A549 (cell line): Measurements from ENCODE around the gene HOOK1. TPM values are rescaled to one million over a fixed set of nuclear protein-coding genes. Genes with fewer than 3 reads are reported as not detected.

Experiments used
- ATAC-seq, 2 experiments: fragments of 200-7000 bp in 1 of 2; fragments of >200 bp in 1 of 2; cut with Nextera tagmentation in 1 of 2; cut with Tn5 transposase in 1 of 2; 3 replicates each; pipeline versions ENCODE4 v1.8.0 to v1.9.1; 2018 to 2020; ENCODE audit warnings: mild to moderate bottlenecking in 1 of 2, moderate library complexity in 1 of 2
- CTCF ChIA-PET: fragments of 300-600 bp; sonication (Branson Sonifier 250); formaldehyde crosslinking; extraction: SDS; loops from one replicate; lab custom pipeline; 2021; ENCODE audit warnings: antibody characterized with exemption, inconsistent platforms; lab: Yijun Ruan, JAX
- POLR2A ChIA-PET: fragments of 350-600 bp; formaldehyde crosslinking; extraction: SDS; loops from one replicate; lab custom pipeline; 2021; ENCODE audit warnings: antibody characterized with exemption, inconsistent platforms; lab: Yijun Ruan, JAX
- DNase-seq, 2 experiments: peaks; one replicate each; pipeline versions ENCODE4 v3.0.0 to v3.0.0-alpha.2; 2011 to 2016; ENCODE audit warnings: low read depth in 1 of 2, low spot score in 1 of 2
- FAIRE-seq: peaks from 2 replicates; lab custom pipeline; 2011; peaks lifted over from hg19 to GRCh38; lab: Jason Lieb, UNC
- H3K27ac ChIP-seq, 2 experiments: fragments of >200 bp; sonication (Bioruptor Twin); formaldehyde crosslinking; 3 replicates each; pipeline ENCODE4 v1.5.1; 2016 to 2017
- H3K4me1 ChIP-seq: fragments of >200 bp; sonication (Bioruptor Twin); formaldehyde crosslinking; 3 replicates; pipeline ENCODE4 v1.6.1; 2016
- H3K4me2 ChIP-seq: fragments of >200 bp; sonication (Bioruptor Twin); formaldehyde crosslinking; 3 replicates; pipeline ENCODE4 v1.6.1; 2016
- H3K4me3 ChIP-seq: fragments of >200 bp; sonication (Bioruptor Twin); formaldehyde crosslinking; 3 replicates; pipeline ENCODE4 v1.5.1; 2016
- H3K9me3 ChIP-seq: fragments of >200 bp; sonication (Bioruptor Twin); formaldehyde crosslinking; 3 replicates; pipeline ENCODE4 v1.6.1; 2016
- CBX8 ChIP-seq: fragments of 200-600 bp; sonication (generic); IDR thresholded peaks from 2 replicates; pipeline ENCODE4 v1.6.1; 2016
- EP300 ChIP-seq, 2 experiments: fragments of >200 bp; sonication (Bioruptor Twin); formaldehyde crosslinking; IDR thresholded peaks; 2 replicates in 1 of 2; 3 replicates in 1 of 2; pipeline ENCODE4 v1.6.1; 2016 to 2017
- FOSL2 ChIP-seq, 2 experiments: fragments of 450-650 bp in 1 of 2; fragments of >200 bp in 1 of 2; sonication (Bioruptor Twin) in 1 of 2; formaldehyde crosslinking; IDR thresholded peaks; 2 replicates each; pipeline versions ENCODE4 v1.5.0 to v1.6.1; 2016 to 2020; ENCODE audit warnings: mild to moderate bottlenecking in 1 of 2, moderate library complexity in 1 of 2
- FOXS1 ChIP-seq: fragments of 250-450 bp; sonication (Bioruptor Pico); IDR thresholded peaks from 2 replicates; pipeline ENCODE4 v1.5.0; 2020; ENCODE audit warnings: mild to moderate bottlenecking, moderate library complexity
- GATA3 ChIP-seq: IDR thresholded peaks from 2 replicates; pipeline ENCODE4 v1.6.1; 2012; ENCODE audit warnings: borderline replicate concordance
- HDAC2 ChIP-seq: fragments of 200-600 bp; sonication (generic); IDR thresholded peaks from 2 replicates; pipeline ENCODE4 v1.6.1; 2016
- HOXA7 ChIP-seq: fragments of 250-450 bp; sonication (Bioruptor Pico); IDR thresholded peaks from 2 replicates; pipeline ENCODE4 v1.5.0; 2020; ENCODE audit warnings: mild to moderate bottlenecking, moderate library complexity
- KDM1A ChIP-seq: fragments of 200-600 bp; sonication (generic); IDR thresholded peaks from 2 replicates; pipeline ENCODE4 v1.6.1; 2016; ENCODE audit warnings: low read depth, mild to moderate bottlenecking
- MAZ ChIP-seq: fragments of 150-350 bp; IDR thresholded peaks from 2 replicates; pipeline ENCODE4 v1.6.1; 2014; ENCODE audit warnings: antibody characterized with exemption, low read depth, low read length, borderline replicate concordance
- MYC ChIP-seq: IDR thresholded peaks from 2 replicates; pipeline ENCODE4 v1.6.1; 2012; ENCODE audit warnings: mild to moderate bottlenecking, inconsistent platforms, low read length, improper control_type of control experiment, borderline replicate concordance
- NPAS2 ChIP-seq: fragments of 250-450 bp; sonication (Bioruptor Pico); IDR thresholded peaks from 2 replicates; pipeline ENCODE4 v1.8.0; 2022; ENCODE audit warnings: mild to moderate bottlenecking, moderate library complexity, borderline replicate concordance
- PHF8 ChIP-seq: fragments of 200-600 bp; sonication (generic); IDR thresholded peaks from 2 replicates; pipeline ENCODE4 v1.6.1; 2016; ENCODE audit warnings: low read depth, mild to moderate bottlenecking, antibody characterized with exemption, moderate library complexity, borderline replicate concordance
- RARB ChIP-seq: fragments of 250-450 bp; sonication (Bioruptor Pico); IDR thresholded peaks from 2 replicates; pipeline ENCODE4 v1.8.0; 2021; ENCODE audit warnings: mild to moderate bottlenecking, moderate library complexity
- RFX5 ChIP-seq: fragments of 450-650 bp; IDR thresholded peaks from 2 replicates; pipeline ENCODE4 v1.7.1; 2014; ENCODE audit warnings: antibody characterized with exemption, mild to moderate bottlenecking, moderate library complexity
- RNF2 ChIP-seq: fragments of 200-600 bp; sonication (generic); IDR thresholded peaks from 2 replicates; pipeline ENCODE4 v1.6.1; 2016; ENCODE audit warnings: low read depth, mild to moderate bottlenecking, antibody characterized with exemption, moderate library complexity, borderline replicate concordance
- SMC3 ChIP-seq: fragments of >200 bp; sonication (Bioruptor Twin); formaldehyde crosslinking; IDR thresholded peaks from 3 replicates; pipeline ENCODE4 v1.6.1; 2018; ENCODE audit warnings: inconsistent platforms
- TP53 ChIP-seq: fragments of 250-450 bp; sonication (Bioruptor Pico); IDR thresholded peaks from 2 replicates; pipeline ENCODE4 v1.5.0; 2021; ENCODE audit warnings: mild to moderate bottlenecking, moderate library complexity
- ZFP36 ChIP-seq: fragments of 450-650 bp; IDR thresholded peaks from 2 replicates; pipeline ENCODE4 v1.6.1; 2014; ENCODE audit warnings: borderline replicate concordance; ENCODE audit not compliant: partially characterized antibody
- ZNF302 ChIP-seq: fragments of 250-450 bp; sonication (Bioruptor Pico); IDR thresholded peaks from 2 replicates; pipeline ENCODE4 v1.9.0; 2021; ENCODE audit warnings: inconsistent platforms, mild to moderate bottlenecking, moderate library complexity
- ZSCAN20 ChIP-seq: fragments of 250-450 bp; sonication (Bioruptor Pico); IDR thresholded peaks from 2 replicates; pipeline ENCODE4 v1.8.0; 2022; ENCODE audit warnings: mild to moderate bottlenecking, moderate library complexity
- WGBS: methylation state at CpG from one replicate; pipeline ENCODE4 v1.1.6; 2017; ENCODE audit errors: missing lambda C conversion rate; 5-methylcytosine and 5-hydroxymethylcytosine counted together
- polyA plus RNA-seq, 4 experiments: library from polyadenylated mRNA; depleted of rRNA in 3 of 4; stranded (reverse); fragments of >200 nt; fragmentation: RNase III in 1 of 4; extraction: RNeasy Plus Mini Kit Qiagen cat#74134 plus additional on column Dnase treatment in 1 of 4; gene quantifications; 2 replicates in 3 of 4; 3 replicates in 1 of 4; pipeline ENCODE4 v1.2.3, GENCODE V29; 2011 to 2017
- TF ChIP-seq, protein P1 (sequence below): fragments of 200-600 bp; sonication (generic); IDR thresholded peaks from 2 replicates; pipeline ENCODE4 v1.6.1; 2016; ENCODE audit warnings: antibody characterized with exemption, mild to moderate bottlenecking, moderate library complexity
- TF ChIP-seq, protein P2 (sequence below): fragments of >200 bp; sonication (Bioruptor Twin); formaldehyde crosslinking; IDR thresholded peaks from 3 replicates; pipeline ENCODE4 v1.5.1; 2016
- TF ChIP-seq, protein P3 (sequence below): IDR thresholded peaks from 2 replicates; pipeline ENCODE4 v1.6.1; 2012; ENCODE audit warnings: low read depth, borderline replicate concordance

Gene HOOK1
- polyA plus RNA-seq, 2 of the 4 experiments (the other 2 are of a cell fraction): 0.46 to 1.3 TPM

DNA sequence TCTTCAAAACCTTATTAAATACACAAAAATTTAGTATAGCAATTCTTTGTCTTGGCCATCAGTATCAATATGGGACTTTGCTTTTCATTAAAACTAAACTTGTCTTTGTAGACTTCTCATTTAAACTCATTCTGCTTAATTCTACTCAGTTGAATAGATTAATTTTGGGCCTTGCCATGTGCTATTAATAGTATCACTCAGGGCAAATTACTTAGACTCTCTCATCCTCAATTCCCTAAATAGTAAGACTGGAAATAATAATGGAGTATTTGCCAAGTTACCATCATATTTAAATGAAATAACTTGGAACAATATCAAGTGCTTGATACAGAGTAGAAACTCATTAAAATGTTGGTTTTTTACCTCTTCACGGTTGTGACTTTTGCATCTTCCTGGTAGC is 13.4 kb downstream of the HOOK1 start:
- FAIRE-seq (no peak), ATAC-seq (no peak)
- 72% methylated on average over 1 of the region's 1 CpG for WGBS
- CTCF ChIA-PET: no interaction called here
- TF ChIP-seq HOXA7 (CRISPR knock-in tag): no peak
- no peak for TF ChIP-seq HDAC2
- TF ChIP-seq TP53: no peak
- no peak for TF ChIP-seq GATA3
- TF ChIP-seq KDM1A: no peak
- TF ChIP-seq EP300 (IDR thresholded peaks at IDR 0.05): no peak
- no peak for TF ChIP-seq PHF8
- no peak for TF ChIP-seq ZFP36
- TF ChIP-seq ZNF302 (CRISPR knock-in tag): no peak
- TF ChIP-seq RARB: no peak
- TF ChIP-seq, protein P1, sequence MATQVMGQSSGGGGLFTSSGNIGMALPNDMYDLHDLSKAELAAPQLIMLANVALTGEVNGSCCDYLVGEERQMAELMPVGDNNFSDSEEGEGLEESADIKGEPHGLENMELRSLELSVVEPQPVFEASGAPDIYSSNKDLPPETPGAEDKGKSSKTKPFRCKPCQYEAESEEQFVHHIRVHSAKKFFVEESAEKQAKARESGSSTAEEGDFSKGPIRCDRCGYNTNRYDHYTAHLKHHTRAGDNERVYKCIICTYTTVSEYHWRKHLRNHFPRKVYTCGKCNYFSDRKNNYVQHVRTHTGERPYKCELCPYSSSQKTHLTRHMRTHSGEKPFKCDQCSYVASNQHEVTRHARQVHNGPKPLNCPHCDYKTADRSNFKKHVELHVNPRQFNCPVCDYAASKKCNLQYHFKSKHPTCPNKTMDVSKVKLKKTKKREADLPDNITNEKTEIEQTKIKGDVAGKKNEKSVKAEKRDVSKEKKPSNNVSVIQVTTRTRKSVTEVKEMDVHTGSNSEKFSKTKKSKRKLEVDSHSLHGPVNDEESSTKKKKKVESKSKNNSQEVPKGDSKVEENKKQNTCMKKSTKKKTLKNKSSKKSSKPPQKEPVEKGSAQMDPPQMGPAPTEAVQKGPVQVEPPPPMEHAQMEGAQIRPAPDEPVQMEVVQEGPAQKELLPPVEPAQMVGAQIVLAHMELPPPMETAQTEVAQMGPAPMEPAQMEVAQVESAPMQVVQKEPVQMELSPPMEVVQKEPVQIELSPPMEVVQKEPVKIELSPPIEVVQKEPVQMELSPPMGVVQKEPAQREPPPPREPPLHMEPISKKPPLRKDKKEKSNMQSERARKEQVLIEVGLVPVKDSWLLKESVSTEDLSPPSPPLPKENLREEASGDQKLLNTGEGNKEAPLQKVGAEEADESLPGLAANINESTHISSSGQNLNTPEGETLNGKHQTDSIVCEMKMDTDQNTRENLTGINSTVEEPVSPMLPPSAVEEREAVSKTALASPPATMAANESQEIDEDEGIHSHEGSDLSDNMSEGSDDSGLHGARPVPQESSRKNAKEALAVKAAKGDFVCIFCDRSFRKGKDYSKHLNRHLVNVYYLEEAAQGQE: no peak
- TF ChIP-seq SMC3: no peak
- TF ChIP-seq, protein P2, sequence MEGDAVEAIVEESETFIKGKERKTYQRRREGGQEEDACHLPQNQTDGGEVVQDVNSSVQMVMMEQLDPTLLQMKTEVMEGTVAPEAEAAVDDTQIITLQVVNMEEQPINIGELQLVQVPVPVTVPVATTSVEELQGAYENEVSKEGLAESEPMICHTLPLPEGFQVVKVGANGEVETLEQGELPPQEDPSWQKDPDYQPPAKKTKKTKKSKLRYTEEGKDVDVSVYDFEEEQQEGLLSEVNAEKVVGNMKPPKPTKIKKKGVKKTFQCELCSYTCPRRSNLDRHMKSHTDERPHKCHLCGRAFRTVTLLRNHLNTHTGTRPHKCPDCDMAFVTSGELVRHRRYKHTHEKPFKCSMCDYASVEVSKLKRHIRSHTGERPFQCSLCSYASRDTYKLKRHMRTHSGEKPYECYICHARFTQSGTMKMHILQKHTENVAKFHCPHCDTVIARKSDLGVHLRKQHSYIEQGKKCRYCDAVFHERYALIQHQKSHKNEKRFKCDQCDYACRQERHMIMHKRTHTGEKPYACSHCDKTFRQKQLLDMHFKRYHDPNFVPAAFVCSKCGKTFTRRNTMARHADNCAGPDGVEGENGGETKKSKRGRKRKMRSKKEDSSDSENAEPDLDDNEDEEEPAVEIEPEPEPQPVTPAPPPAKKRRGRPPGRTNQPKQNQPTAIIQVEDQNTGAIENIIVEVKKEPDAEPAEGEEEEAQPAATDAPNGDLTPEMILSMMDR: no peak
- no peak for TF ChIP-seq NPAS2 (CRISPR knock-in tag)
- TF ChIP-seq RFX5: no peak
- TF ChIP-seq CBX8: no peak
- TF ChIP-seq MYC: no peak
- TF ChIP-seq, all 56 proteins: peak for 0
- H3K4me3 ChIP-seq: no peak overlapping the region
- no peak overlapping the region for H3K27ac ChIP-seq
- H3K9me3 ChIP-seq: no peaks in the 10 kb centered on the region
- DNase-seq: no peak
- no peaks in the 10 kb centered on the region for H3K4me1 ChIP-seq
- no peak overlapping the region for H3K4me2 ChIP-seq
- POLR2A ChIA-PET: no interaction called here

DNA sequence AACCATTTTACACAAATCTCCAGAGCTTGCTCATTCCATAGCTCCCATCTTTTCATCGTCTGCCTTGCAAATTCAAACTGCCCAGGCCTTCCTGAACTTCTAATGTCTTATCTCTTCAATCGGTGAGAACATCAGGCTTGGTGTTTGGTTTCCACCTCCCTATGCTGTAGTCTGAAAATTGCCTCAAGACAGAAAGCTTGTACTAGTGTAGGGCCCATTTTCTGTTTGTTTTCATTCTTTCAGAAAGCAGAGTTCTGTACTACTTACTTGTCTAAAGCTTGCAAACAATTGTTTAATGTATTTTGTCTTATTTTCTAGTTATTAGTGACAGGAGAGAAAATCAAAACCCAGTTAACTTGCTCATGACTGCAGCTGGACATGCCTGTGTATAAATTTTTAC is 16.8 kb downstream of the HOOK1 start:
- Histone ChIP-seq H3K4me1 (no peaks in the 10 kb centered on the region), H3K27ac (no peak overlapping the region)
- CTCF ChIA-PET: no interaction called here
- TF ChIP-seq FOSL2 (IDR thresholded peaks at IDR 0.05): no peak
- TF ChIP-seq FOSL2 (CRISPR knock-in tag; IDR thresholded peaks at IDR 0.05): no peak
- TF ChIP-seq KDM1A: no peak
- no peak for TF ChIP-seq FOXS1 (CRISPR knock-in tag)
- TF ChIP-seq, protein P3, sequence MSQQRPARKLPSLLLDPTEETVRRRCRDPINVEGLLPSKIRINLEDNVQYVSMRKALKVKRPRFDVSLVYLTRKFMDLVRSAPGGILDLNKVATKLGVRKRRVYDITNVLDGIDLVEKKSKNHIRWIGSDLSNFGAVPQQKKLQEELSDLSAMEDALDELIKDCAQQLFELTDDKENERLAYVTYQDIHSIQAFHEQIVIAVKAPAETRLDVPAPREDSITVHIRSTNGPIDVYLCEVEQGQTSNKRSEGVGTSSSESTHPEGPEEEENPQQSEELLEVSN: no peak
- TF ChIP-seq ZSCAN20 (CRISPR knock-in tag): no peak
- TF ChIP-seq CBX8: no peak
- TF ChIP-seq RNF2: no peak
- no peak for TF ChIP-seq MAZ
- TF ChIP-seq GATA3: no peak
- TF ChIP-seq, protein P1: no peak
- TF ChIP-seq, all 56 proteins: peak for 0
- ATAC-seq: no peak
- Histone ChIP-seq H3K9me3 (no peaks in the 10 kb centered on the region), H3K4me3 (no peak overlapping the region), H3K4me2 (no peak overlapping the region)
- POLR2A ChIA-PET: no interaction called here
- no peak for FAIRE-seq
- no peak for DNase-seq
- WGBS: 73% methylated on average over 2 of the region's 2 CpGs
